ENCODE data around the gene TMEM164. TPM values are rescaled to one million over a fixed set of nuclear protein-coding genes. Genes with fewer than 3 reads are reported as not detected.

The TMEM164 gene
- total RNA-seq, 6 experiments from 2014 or later: 1.3 to 7.9 (median 2.8) TPM

- H3K4me3 ChIP-seq: no peak overlapping the region
- H3K9me3 ChIP-seq: no peaks in the 10 kb centered on the region
- TF ChIP-seq POLR2A (IDR thresholded peaks at IDR 0.05): no peak
- TF ChIP-seq CTCF (IDR thresholded peaks at IDR 0.05): no peak
- intact Hi-C loops (cut with DNase I): no loop called here
- WGBS (ENCODE audit: insufficient coverage, low coverage, low lambda C conversion rate, missing lambda C conversion rate): 65% methylated on average over 2 of the region's 2 CpGs
- no peaks in the 10 kb centered on the region for H3K4me1 ChIP-seq
- ATAC-seq (no peak), DNase-seq (no peak)
- H3K27ac ChIP-seq: no peak overlapping the region
- H3K27me3 ChIP-seq: no peaks in the 10 kb centered on the region
- no peaks in the 10 kb centered on the region for H3K36me3 ChIP-seq
These were observed 178.7 kb downstream of the TMEM164 start for GRCh38 chrX:110181459-110182137.

GRCh38 chrX:110182362-110182761 is 179.4 kb downstream of the TMEM164 start:
- TF ChIP-seq CTCF (IDR thresholded peaks at IDR 0.05) (no peak), POLR2A (IDR thresholded peaks at IDR 0.05) (no peak)

GRCh38 chrX:110182865-110183264 is 180.0 kb downstream of the TMEM164 start:
- intact Hi-C loops (cut with DNase I): no loop called here
- Histone ChIP-seq H3K36me3 (no peaks in the 10 kb centered on the region), H3K9me3 (no peaks in the 10 kb centered on the region), H3K4me1 (no peaks in the 10 kb centered on the region), H3K27ac (no peak overlapping the region), H3K4me3 (no peak overlapping the region), H3K27me3 (no peaks in the 10 kb centered on the region)
- DNase-seq (no peak), ATAC-seq (no peak)
- WGBS (ENCODE audit: insufficient coverage, low coverage, low lambda C conversion rate, missing lambda C conversion rate): 69% methylated on average over 4 of the region's 6 CpGs
- no peak for TF ChIP-seq POLR2A (IDR thresholded peaks at IDR 0.05)
- TF ChIP-seq CTCF (IDR thresholded peaks at IDR 0.05): no peak

More at GRCh38 chrX:110182362-110182761, 179.4 kb downstream of the TMEM164 start:
- no peaks in the 10 kb centered on the region for H3K4me1 ChIP-seq
- intact Hi-C loops (cut with DNase I): no loop called here
- 38% methylated on average over 1 of the region's 1 CpG for WGBS (ENCODE audit: insufficient coverage, low coverage, low lambda C conversion rate, missing lambda C conversion rate)
- no peaks in the 10 kb centered on the region for H3K9me3 ChIP-seq
- H3K27ac ChIP-seq: no peak overlapping the region
- no peak overlapping the region for H3K4me3 ChIP-seq
- ATAC-seq: no peak
- no peaks in the 10 kb centered on the region for H3K27me3 ChIP-seq
- DNase-seq: no peak
- no peaks in the 10 kb centered on the region for H3K36me3 ChIP-seq

GRCh38 chrX:110183314-110183713 is 180.4 kb downstream of the TMEM164 start:
- ATAC-seq: no peak
- no peak for DNase-seq
- intact Hi-C loops (cut with DNase I): no loop called here

More at GRCh38 chrX:110183314-110183713, 180.4 kb downstream of the TMEM164 start:
- no peak overlapping the region for H3K27ac ChIP-seq
- no peaks in the 10 kb centered on the region for H3K4me1 ChIP-seq
- 83% methylated on average over 2 of the region's 2 CpGs for WGBS (ENCODE audit: insufficient coverage, low coverage, low lambda C conversion rate, missing lambda C conversion rate)
- H3K27me3 ChIP-seq: no peaks in the 10 kb centered on the region
- no peak for TF ChIP-seq POLR2A (IDR thresholded peaks at IDR 0.05)
- no peak for TF ChIP-seq CTCF (IDR thresholded peaks at IDR 0.05)
- no peak overlapping the region for H3K4me3 ChIP-seq
- H3K9me3 ChIP-seq: no peaks in the 10 kb centered on the region
- no peaks in the 10 kb centered on the region for H3K36me3 ChIP-seq

All from right lobe of liver (tissue), 6 donors.